HG03196 (cell line): ENCODE measurements around the gene GET4.
A peak's percentile ranks its signal among the peaks of the same experiment; 100 is the strongest.
"Not testable (repeated sequence)": the region's sequence is repeated elsewhere in the genome, so short reads cannot be mapped to it uniquely, and the experiment has no call there.

Experiments
- ATAC-seq: cut with Tn5 transposase; IDR thresholded peaks from one replicate; pipeline ENCODE4 v1.9.1; 2021; ENCODE audit not compliant: unreplicated experiment

Gene GET4

DNA sequence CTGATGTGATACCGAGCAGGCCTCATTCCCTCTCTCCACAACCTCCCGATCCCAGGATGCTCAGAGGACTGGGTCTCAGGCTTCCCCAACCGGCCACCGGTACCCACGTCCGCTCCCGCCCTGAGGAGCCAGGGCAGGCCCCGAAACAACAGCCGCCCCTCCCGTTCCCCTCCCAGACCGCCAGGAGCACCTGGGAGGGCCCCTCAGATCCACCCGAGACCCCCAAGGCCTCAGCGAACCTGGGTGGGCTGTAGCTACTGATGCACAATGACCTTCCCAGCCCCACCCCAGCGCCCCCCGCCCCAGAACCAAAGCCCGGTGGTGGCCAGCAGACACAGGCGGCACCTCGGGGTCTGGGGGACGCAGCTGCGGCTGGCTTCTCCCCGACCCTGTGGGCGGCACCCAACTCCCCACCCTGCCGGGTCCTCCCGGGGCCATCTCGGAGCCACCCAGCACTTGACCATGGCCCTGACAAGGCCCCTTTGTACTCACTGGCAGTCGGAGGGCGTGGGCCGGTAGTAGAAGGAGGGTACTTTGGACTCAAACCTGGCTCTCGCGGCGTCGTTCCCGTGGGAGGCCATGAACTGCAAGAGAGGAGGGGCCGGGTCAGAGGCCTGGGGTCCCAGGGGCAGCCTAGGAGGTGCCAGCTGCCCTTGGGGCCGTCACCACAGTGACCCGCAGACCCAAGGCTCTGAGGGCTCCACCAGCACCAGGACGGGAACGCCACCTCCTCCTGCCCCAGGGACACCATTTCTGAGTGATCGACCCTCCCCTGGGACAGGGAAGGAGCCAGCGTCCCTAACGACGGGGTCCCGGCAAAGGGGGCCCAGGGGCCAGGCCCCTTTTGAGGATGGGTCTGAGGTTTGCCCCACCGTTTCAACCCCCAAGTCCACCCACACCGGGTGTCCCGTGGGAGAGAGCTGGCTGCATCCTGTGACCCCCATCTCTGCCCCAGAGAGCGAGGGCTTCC is 50.0 kb downstream of the GET4 start:
- ATAC-seq = no peak

DNA sequence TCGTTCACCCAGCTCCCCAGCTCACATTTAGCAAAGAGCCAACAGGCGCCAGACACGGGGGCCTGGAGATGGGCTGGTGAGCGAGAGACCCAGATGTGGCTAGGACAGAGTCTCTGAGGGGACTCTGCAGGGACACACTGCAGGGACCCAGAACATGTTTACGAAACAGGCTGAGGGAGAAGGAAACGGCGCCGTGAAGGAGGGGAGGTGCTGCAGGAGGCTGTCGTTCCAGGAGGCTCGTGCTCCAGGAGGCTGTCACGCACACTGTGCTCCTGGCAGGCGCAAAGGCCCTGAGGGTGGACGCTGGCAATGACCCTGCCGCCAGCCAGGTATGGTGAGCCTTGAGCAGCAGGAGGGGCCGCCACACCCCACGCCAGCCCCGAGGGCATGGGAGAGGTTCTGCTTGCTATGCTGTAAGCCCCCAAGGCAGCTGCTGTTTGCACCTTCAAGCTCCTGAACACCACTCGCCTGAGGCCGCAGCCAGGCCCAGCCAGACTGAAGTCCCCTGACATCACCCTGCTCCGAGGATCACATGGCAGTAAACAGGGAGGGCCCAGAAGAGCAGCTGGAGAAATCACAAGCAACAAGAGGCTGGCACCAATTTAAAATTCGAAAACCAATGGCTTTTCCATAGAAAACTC is 50.8 kb downstream of the GET4 start:
- no peak for ATAC-seq

DNA sequence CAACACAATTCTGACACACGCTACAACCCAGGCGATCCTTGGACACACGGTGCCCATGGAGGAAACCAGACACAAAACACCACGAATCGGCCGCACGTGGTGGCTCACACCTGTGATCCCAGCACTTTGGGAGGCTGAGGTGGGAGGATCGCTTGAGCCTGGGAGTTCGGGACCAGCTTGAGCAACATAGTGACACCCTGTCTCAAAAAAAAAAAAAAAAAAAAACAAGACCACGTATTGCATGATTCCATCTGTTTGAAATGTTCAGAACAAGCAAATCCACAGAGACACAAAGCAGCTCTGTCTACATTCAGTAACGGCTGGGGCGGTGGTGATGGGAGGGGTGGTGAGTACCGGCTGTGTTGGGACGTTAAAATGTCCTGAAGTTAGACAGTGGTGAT is 53.0 kb downstream of the GET4 start:
- no peak for ATAC-seq

DNA sequence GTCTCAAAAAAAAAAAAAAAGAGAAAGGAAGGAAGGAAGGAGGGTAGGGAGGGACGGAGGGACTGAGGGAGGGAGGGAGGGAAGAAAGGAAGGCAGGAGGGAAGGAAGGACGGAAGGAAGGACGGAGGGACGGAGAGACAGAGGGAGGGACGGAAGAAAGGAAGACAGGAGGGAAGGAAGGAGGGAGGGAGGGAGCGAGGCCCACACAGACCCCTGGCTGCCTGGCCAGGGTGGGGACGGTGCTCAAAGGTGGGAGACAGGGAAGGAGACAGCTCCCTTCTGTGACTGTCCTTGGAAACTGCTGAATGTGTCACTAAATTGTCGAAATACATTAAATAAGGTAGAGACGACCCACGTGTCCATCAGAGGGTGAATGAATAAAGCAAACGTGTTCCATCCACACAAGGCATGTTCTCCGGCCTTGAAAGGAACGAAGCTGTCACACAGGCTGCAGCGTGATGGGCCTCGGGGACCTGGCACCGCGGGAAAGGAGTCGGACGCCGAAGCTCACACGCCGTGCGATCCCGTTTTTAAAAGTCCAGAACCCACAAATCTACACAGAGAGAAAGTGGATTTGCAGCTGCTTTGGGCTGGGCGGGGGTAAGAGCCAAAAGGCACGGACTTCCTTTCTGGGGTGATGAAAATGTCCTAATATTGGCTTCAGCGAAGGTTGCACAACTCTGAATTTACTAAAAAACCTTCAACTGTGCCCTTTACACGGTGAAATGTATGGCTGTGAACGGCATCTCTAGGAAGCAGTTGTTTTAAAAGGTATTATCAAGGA is 54.8 kb downstream of the GET4 start:
- ATAC-seq = no peak

DNA sequence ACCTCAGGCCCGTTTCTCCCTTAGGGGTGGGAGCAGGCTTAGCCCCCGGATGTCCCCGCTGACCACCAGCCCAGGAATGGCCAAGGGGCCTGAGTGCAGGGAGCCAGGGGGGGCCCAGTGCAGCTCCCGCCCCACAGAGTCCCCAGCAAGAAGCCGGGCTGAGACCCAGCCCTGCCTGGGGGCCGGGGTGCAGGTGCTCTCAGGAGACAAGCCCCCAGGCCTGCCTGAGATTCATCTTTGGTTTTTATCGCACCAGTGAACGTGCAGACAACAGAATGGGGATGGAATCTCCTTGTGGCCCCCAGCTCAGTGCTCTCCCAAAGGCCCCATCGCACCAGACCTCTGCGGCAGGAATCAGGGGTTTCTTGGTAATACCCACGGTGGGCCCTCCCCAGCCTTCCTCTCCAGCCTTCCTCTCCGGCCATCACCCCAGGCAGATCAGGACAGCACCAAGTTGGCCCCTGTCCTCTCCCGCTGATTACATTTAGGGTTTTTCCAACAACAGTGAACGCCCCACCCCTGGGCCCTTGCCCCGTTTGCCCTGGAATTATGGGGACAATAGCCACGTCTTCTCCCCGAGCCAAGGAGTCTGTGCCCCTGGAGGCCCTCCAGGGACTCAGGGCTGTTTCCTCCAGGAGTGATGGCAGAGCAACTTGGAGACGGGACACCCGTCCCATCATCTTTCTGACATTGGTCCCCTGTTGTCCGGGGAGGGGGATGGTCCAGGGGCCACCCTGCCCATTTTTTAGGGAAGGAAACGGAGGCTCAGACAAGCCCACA is 55.7 kb downstream of the GET4 start:
- ATAC-seq = no peak

DNA sequence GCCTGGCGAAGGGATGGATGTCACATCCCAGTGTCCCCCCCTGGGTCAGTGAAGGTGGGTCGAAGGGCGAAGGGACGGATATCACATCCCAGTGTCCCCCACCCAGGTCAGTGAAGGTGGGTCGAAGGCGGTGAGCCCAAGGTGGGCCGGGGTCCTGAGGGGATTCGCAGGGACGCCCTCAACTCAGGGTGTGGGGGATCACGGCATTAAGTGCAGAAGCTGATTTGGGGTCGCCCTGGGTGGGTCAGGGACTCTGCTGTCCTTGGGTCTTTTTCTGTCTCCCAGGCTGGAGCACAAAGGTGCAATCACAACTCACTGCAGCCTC is 56.3 kb downstream of the GET4 start:
- ATAC-seq = no peak

DNA sequence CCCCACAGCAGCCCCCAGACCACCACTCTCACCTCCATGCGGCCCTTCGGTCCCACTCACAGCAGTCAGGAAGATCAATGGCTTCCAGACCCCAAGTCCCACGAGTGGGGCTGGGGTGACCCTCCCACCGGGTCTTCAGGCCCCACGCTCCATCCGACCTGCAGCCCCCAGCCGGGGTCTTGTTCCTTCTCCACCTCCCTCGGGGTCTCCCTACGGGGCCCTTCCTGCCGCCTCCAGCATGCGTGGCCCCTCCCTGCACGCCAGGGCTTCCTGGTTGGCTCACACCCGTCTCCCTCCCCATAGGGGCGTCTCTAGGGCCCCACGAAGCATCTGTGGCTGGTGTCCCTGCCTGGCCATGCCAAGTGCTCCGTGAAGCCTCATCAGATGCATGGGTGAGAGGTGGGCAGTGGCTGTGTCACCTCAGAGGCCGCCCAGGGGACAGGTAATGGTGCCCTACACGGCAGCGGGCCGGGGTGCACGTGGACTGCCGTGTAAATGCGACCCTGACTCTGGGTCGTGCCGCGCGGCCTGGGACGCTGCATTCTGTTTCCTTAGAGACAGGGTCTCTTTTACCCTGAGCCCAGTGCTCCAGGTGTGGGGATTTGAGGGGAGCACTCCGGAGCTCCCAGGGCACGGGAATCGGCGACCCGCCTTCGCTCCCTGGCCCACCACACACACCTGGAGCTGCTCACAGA is 58.3 kb downstream of the GET4 start:
- no peak for ATAC-seq

DNA sequence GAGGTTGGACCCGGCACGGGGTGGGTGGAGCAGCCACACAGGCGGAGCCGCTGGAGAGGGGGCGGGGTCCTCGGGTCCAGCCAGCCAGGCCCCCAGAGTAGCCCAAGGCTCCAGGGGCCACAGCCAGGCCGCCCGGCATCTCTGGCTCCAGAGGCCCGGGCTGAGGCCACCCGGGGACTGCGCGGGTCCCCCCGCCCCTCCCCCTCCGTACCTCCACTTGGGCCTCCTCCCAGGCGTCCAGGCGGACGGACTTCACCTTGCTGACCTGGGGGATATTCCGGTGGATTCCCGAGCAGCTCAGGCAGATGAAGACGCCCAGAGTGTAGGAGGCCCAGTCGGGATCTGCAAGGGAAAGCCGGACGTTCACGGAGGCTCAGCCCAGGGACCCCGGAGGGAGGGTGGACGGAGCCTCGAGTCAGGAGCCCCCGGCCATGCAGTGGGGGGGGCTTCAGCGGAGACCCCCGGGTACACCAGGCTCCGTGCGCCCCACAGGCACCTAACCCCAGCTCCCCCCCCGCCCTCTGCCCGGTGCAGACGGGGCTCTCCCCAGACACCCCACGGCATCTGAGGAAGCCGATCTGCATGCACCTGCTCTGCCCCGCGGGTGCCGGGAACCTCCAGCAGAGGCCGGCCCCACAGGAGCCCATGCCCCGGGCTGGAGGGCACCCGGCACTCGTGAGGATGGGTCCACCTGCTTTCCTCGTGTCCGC is 59.0 kb downstream of the GET4 start:
- ATAC-seq = no peak

DNA sequence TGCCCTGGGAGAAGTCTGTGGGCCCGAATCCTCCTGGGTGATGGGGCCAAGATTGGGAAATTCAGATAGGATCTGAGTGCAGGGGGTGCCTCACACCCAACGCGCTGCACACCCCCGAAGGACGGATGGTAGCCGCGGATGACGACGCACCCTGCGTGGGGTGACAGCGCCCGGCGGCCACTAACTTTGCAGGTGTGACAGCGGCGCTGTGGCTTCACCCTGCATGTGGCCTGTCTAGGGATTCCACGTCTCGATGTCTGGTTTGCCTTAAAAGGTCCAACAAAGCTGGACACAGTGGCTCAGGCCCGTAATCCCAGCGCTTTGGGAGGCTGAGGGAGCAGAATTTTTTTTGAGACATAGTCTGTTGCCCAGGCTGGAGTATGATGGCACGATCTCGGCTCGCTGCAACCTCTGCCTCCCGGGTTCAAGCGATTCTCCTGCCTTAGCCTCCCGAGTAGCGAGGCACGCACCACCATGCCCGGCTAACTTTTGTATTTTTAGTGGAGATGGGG is 59.6 kb downstream of the GET4 start:
- ATAC-seq = no peak

DNA sequence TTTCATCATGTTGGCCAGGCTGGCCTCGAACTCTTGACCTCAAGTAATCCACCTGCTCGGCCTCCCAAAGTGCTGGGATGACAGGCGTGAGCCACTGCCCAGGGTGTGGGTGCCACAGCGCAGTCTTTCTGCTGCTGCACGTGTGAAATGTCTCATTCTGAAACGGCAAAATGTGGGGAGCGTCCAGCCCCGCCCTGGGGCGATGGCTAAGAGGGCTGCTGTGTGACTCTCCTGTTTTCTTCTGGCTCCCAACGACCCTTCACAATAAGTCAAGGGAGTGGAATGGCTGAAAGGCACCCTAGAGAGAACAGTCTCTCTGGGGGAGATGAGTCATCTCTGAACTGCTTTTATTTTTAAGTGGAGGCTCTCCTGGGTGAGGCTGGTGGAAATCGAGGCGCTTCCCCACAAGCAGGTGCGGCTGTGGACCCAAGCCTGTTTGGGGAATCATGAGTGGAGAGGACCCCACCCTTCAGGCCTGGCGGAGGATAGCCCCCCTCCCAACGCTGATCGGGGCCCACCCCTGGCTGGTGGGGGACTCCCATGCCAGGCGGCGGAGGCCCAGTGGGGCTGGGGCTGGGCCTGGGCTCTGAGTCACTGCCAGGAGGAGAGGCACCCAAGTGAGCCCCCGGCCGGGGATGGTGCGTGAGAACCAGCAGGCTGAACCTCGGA is 60.2 kb downstream of the GET4 start:
- peak; percentile 82 for ATAC-seq

DNA sequence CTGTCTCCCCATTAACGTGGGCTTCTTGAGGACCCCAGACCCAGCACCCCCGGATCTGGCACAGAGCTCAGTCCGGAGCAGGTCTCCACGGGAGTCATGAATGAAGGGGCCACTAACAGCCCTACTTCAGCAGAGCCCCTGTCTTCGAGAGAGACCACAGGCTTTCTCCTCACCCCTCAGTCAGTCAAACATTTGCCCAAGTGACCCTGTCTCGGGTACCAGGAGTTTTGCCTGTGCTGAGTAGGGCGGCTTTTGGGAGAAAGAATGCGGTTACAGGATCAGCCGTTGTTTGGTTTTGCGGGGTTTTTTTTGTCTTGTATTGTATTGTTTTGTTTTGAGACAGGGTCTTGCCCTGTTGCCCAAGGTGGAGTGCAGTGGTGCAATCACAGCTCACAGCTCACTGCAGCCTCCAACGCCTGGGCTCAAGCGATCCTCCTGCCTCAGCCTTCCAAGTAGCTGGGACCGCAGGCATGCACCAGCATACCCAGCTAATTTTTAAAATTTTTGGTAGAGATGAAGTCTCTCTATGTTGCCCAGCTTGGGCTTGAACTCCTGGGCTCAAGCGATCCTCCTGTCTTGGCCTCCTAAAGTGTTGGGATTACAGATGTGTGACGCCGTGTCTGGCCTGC is 61.6 kb downstream of the GET4 start:
- no peak for ATAC-seq

DNA sequence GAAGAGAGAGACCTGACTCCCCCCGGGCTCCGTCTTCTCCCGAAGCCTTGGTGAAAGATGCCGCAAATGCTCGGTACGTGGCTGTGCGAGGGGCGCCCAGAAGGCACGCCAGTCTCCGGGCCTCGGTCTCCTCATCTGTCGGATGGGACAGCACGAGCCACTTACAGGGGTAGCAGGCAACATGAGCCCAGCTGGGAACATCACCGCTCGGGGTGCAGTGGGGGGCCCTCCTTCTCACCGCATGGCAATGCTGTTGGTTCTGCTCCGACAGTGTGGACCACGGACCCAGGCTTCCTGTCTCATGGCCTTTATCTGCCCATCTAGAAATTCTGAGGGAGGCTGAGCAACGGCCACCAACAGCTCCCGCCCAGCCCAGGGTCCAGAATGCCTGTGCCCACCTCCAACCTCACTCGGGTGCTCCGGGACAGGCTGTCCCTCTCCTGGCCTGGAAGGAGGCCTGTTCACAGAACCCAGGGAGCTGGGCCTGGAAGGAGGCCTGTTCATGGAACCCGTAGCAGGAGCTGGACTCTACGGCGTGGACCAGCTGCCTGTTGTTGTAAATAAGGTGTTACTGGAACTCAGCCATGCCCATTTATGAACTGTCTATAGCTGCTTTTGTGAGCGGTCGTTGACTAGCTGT is 62.3 kb downstream of the GET4 start:
- ATAC-seq = no peak

DNA sequence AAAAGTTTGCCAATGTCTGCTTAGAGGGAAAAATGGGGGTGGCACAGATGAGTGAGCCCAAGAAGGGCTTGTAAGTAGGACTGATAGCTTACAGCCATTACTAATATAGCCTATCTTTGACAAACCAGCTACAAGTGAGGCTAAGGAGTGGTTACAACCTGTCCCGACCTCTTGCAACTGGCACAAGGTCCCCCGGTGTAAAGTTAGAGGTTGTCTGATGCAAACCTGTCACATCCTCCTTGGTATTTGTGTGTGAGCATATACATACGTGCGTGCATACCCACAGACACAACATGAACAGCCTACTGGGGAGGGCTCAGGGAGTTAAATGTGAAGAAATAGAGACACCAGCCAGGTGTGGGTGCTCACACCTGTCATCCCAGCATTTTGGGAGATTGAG is 63.5 kb downstream of the GET4 start:
- no peak for ATAC-seq

DNA sequence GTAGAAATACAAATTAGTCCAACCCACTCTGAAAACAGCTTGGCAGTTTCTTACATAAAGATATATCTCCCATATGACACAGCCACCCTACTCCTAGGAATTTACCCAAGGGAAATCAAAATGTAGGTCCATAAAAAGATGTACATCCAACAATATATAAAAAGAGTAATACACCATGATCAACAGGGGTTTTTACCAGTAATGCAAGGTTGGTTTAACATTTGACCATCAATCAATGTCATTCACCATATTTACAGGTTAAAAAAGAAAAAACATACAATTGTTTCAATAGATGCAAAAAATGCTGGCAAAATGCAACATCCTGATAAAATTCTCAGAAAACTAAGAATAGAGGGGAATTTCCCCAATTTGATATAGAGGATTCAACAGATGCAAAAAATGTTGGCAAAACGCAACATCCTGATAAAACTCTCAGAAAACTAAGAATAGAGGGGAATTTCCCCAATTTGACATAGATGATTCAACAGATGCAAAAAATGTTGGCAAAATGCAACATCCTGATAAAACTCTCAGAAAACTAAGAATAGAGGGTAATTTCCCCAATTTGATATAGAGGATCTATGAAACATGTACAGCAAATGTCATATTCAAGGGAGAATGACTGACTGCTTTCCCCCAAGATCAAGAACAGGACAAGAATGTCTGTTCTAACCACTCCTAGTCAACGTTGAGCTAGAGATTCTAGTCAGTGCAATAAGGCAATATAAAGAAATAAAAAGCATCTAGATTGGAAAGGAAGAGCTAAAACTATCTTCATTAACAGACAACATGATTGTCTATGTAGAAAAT is 64.5 kb downstream of the GET4 start:
- no peak for ATAC-seq

DNA sequence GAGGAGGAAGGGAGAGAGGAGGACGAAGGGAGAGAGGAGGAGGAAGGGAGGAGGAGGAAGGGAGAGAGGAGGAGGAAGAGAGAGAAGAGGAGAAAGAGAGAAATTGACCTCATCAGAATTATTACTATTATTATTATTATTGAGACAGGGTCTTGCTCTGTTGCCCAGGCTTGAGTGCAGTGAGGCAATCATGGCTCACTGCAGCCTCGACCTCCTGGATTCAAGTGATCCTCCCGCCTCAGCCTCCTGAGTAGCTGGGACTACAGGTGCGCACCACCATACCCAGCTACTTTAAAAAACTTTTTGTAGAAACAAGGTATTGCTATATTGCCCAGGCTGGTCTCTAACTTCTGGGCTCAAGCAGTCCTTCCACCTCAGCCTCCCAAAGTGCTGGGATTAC is 67.4 kb downstream of the GET4 start:
- not testable (repeated sequence) for ATAC-seq

DNA sequence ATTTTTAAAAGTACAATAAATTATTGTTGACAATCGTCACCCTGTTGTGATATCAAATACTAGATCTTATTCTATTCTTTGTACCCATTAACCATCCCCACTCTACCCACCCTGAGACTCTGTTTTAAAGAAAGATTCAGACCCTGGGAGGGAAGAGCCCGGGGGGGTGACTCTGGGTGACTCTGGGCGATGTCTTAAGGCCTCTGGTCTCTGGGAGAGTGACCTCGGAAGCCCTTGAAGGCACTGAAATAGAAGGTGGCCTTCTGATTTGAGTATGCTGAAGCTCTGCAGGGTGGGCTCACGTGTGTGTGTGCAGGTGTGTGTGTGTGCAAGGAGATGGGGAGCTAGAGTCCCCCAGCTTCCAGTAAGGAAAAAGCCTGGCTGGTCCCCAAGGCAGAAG is 68.4 kb downstream of the GET4 start:
- ATAC-seq = no peak

DNA sequence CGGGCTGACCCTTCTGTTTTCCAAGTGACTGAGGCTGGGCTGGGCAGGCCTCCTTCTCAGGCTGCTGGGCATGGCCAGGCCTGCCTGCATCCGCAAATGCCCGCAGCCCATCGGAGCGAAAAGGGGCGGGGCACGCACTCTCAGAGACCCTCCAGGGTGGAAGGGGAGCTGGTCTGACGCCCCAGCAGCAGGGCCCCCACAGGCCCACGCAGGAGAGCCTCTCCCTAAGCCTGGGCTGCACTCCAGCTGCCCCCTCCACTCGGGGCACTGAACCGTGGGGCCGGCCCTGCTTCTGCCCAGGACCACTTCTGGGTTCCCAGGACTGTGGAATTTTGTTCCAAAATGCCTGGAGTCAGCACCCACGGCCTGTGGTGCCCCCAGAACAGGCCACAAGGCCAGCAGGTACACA is 68.8 kb downstream of the GET4 start:
- no peak for ATAC-seq
